Keratinocyte (primary cell): ENCODE measurements around the gene SFMBT1. TPM values are rescaled to one million over a fixed set of nuclear protein-coding genes. Genes with fewer than 3 reads are reported as not detected.

Experiments used
- DNase-seq: peaks from one replicate; pipeline ENCODE4 v3.0.0-alpha.2; 2011; ENCODE audit warnings: low read depth, missing footprints, low spot score
- FAIRE-seq: peaks from 2 replicates; lab custom pipeline; 2011; peaks lifted over from hg19 to GRCh38; lab: Jason Lieb, UNC
- H2AFZ ChIP-seq: 2 replicates; pipeline ENCODE4 v1.6.0; 2012; ENCODE audit warnings: low read length, control low read depth, inconsistent platforms; ENCODE audit not compliant: control insufficient read depth
- H3K27ac ChIP-seq: 2 replicates; pipeline ENCODE4 v1.5.1; 2011; ENCODE audit warnings: low read length; ENCODE audit not compliant: control insufficient read depth, insufficient read depth
- H3K27me3 ChIP-seq: 3 replicates; pipeline ENCODE4 v1.6.0; 2011; ENCODE audit warnings: low read length; ENCODE audit not compliant: control insufficient read depth, insufficient read depth; ENCODE audit errors: extremely low read depth
- H3K36me3 ChIP-seq, 2 experiments: 2 replicates in 1 of 2; 3 replicates in 1 of 2; pipeline ENCODE4 v1.5.1; 2011; ENCODE audit warnings: low read length in 2 of 2, mild to moderate bottlenecking in 1 of 2; ENCODE audit not compliant: control insufficient read depth in 2 of 2, insufficient read depth in 2 of 2; ENCODE audit errors: extremely low read depth in 1 of 2
- H3K4me1 ChIP-seq: 3 replicates; pipeline ENCODE4 v1.5.1; 2011; ENCODE audit warnings: low read length; ENCODE audit not compliant: control insufficient read depth, insufficient read depth; ENCODE audit errors: extremely low read depth
- H3K4me2 ChIP-seq: 3 replicates; pipeline ENCODE4 v1.6.0; 2011; ENCODE audit warnings: low read depth, low read length; ENCODE audit not compliant: control insufficient read depth, insufficient read depth; ENCODE audit errors: extremely low read depth
- H3K4me3 ChIP-seq, 3 experiments: fragments of 200-600 bp in 1 of 3; sonication (generic) in 1 of 3; 2 replicates in 2 of 3; 3 replicates in 1 of 3; pipeline ENCODE4 v1.5.1; 2011 to 2016; ENCODE audit warnings: low read length in 3 of 3, mild to moderate bottlenecking in 3 of 3, control low read depth in 2 of 3, inconsistent platforms in 1 of 3, low read depth in 1 of 3, mixed read lengths in 1 of 3, mixed run types in 1 of 3, moderate library complexity in 1 of 3; ENCODE audit not compliant: control insufficient read depth in 2 of 3, insufficient read depth in 2 of 3; ENCODE audit errors: extremely low read depth in 1 of 3
- H3K79me2 ChIP-seq: 2 replicates; pipeline ENCODE4 v1.6.0; 2012; ENCODE audit warnings: low read length; ENCODE audit not compliant: control insufficient read depth, insufficient read depth
- H3K9ac ChIP-seq: 3 replicates; pipeline ENCODE4 v1.6.0; 2011; ENCODE audit warnings: low read length; ENCODE audit not compliant: control insufficient read depth, insufficient read depth; ENCODE audit errors: extremely low read depth
- H3K9me1 ChIP-seq: 3 replicates; pipeline ENCODE4 v1.6.0; 2011; ENCODE audit warnings: low read length; ENCODE audit not compliant: control insufficient read depth, insufficient read depth; ENCODE audit errors: extremely low read depth
- H3K9me3 ChIP-seq: 2 replicates; pipeline ENCODE4 v1.5.1; 2012; ENCODE audit warnings: low read depth, low read length; ENCODE audit not compliant: control insufficient read depth
- H4K20me1 ChIP-seq: 3 replicates; pipeline ENCODE4 v1.6.0; 2011; ENCODE audit warnings: low read length; ENCODE audit not compliant: control insufficient read depth, insufficient read depth; ENCODE audit errors: extremely low read depth
- EZH2 ChIP-seq: IDR thresholded peaks from one replicate; pipeline ENCODE4 v1.6.1; 2012; ENCODE audit warnings: inconsistent platforms, mild to moderate bottlenecking, low read length, moderate library complexity
- dilution Hi-C: fragments of 300-500 bp; cut with MboI; formaldehyde crosslinking; loops from one replicate; pipeline ENCODE4 v1.7.0; 2020; ENCODE audit warnings: low sequenced_read_pairs; ENCODE audit not compliant: extremely low pct_ligation_motif_present
- polyA plus RNA-seq, 5 experiments: library from polyadenylated mRNA; depleted of rRNA in 3 of 5; stranded (reverse) in 3 of 5; stranded (forward) in 1 of 5; unstranded in 1 of 5; fragments of >200 nt; gene quantifications; 1 replicate in 1 of 5; 2 replicates in 3 of 5; 3 replicates in 1 of 5; pipeline versions ENCODE4 v1.2.1 to v1.2.3, GENCODE V29; 2011 to 2012; ENCODE audit warnings: missing spikeins in 2 of 5, low read depth in 1 of 5, low replicate concordance in 1 of 5
- TF ChIP-seq, protein P1 (sequence below), 3 experiments: IDR thresholded peaks in 1 of 3; conservative IDR thresholded peaks in 1 of 3; optimal IDR thresholded peaks in 1 of 3; 2 replicates in 2 of 3; 3 replicates in 1 of 3; pipeline versions ENCODE3 to v1.5.1; 2011; ENCODE audit warnings: low read length in 3 of 3, mild to moderate bottlenecking in 3 of 3, moderate library complexity in 2 of 3, control low read depth in 1 of 3, inconsistent platforms in 1 of 3; ENCODE audit not compliant: insufficient read depth in 2 of 3; ENCODE audit errors: extremely low read depth in 1 of 3

Gene SFMBT1
- polyA plus RNA-seq, 1 donor (not counting 4 experiments of a cell fraction or from before 2014, with no cell fraction given): 4.1 TPM

DNA sequence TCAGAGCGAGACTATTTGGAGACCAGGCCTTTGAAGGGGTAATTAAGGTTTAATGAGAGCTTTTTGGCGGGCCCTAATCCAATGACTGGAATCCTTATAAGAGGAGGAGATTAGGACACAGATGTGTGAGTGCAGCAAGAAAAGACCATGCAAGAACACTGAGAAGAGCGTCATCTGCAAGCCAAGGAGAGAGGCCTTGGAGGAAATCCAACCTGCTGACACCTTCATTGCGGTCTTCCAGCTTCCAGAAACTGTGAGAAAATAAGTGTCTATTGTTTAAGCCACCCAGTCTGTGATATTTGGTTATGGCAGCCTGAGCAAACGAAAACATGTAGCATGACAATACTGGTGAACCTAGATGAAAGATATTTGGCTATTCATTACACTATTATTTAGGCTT is 188.0 kb downstream of the SFMBT1 start:
- Histone ChIP-seq H3K4me1 (no peaks in the 10 kb centered on the region), H3K36me3 (peaks cover 4 to 11% of the 10 kb centered on the region in 2 experiments), H3K9me3 (no peaks in the 10 kb centered on the region), H3K27ac (no peak overlapping the region), H3K4me2 (no peak overlapping the region), H3K27me3 (no peaks in the 10 kb centered on the region), H3K4me3 (no peak overlapping the region), H3K79me2 (no peaks in the 10 kb centered on the region), H3K9ac (no peak overlapping the region), H2AFZ (no peak overlapping the region), H4K20me1 (no peaks in the 10 kb centered on the region), H3K9me1 (no peaks in the 10 kb centered on the region)
- DNase-seq (no peak), FAIRE-seq (no peak)
- dilution Hi-C loops: no loop called here
- TF ChIP-seq, protein P1, sequence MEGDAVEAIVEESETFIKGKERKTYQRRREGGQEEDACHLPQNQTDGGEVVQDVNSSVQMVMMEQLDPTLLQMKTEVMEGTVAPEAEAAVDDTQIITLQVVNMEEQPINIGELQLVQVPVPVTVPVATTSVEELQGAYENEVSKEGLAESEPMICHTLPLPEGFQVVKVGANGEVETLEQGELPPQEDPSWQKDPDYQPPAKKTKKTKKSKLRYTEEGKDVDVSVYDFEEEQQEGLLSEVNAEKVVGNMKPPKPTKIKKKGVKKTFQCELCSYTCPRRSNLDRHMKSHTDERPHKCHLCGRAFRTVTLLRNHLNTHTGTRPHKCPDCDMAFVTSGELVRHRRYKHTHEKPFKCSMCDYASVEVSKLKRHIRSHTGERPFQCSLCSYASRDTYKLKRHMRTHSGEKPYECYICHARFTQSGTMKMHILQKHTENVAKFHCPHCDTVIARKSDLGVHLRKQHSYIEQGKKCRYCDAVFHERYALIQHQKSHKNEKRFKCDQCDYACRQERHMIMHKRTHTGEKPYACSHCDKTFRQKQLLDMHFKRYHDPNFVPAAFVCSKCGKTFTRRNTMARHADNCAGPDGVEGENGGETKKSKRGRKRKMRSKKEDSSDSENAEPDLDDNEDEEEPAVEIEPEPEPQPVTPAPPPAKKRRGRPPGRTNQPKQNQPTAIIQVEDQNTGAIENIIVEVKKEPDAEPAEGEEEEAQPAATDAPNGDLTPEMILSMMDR (optimal IDR thresholded peaks at IDR 0.05 in 1 of 3, IDR thresholded peaks at IDR 0.05 in 1 of 3, conservative IDR thresholded peaks at IDR 0.05 in 1 of 3; ENCODE audit: extremely low read depth in 1 of 3, insufficient read depth in 2 of 3, low read length in 3 of 3): no peak
- TF ChIP-seq EZH2: no peak

DNA sequence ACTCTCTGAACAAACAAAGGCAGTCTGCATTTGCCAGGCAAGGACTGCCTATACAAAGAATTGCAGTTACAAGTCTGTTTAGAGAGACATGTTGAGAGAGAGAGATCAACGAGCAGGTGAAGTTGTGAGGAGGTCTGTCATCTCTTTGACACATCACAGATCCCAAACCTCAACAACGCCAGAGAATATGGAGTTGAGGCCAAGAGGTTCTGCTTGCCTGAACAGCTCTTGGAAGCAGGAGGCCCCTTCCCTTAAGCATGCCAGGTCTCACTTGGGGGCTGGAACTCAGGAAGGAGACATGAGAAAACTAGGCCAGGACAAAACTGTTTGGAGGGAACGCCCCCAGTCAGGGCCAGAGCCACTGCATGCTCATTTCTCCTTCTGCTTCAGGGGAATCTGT is 188.7 kb downstream of the SFMBT1 start:
- no peaks in the 10 kb centered on the region for H3K9me3 ChIP-seq
- dilution Hi-C loops: no loop called here
- no peaks in the 10 kb centered on the region for H3K9me1 ChIP-seq
- DNase-seq (no peak), FAIRE-seq (no peak)
- no peaks in the 10 kb centered on the region for H4K20me1 ChIP-seq
- no peak overlapping the region for H3K4me2 ChIP-seq
- no peak for TF ChIP-seq EZH2
- TF ChIP-seq, protein P1 (optimal IDR thresholded peaks at IDR 0.05 in 1 of 3, IDR thresholded peaks at IDR 0.05 in 1 of 3, conservative IDR thresholded peaks at IDR 0.05 in 1 of 3; ENCODE audit: extremely low read depth in 1 of 3, insufficient read depth in 2 of 3, low read length in 3 of 3): no peak
- H3K4me1 ChIP-seq: no peaks in the 10 kb centered on the region
- no peak overlapping the region for H3K27ac ChIP-seq
- H3K36me3 ChIP-seq: peaks cover 6 to 11% of the 10 kb centered on the region in 2 experiments
- H2AFZ ChIP-seq: no peak overlapping the region
- no peak overlapping the region for H3K9ac ChIP-seq
- no peaks in the 10 kb centered on the region for H3K27me3 ChIP-seq
- H3K79me2 ChIP-seq: no peaks in the 10 kb centered on the region
- H3K4me3 ChIP-seq: no peak overlapping the region
